Omental fat pad (tissue), 4 donors: Measurements from ENCODE around the gene PLPP1. TPM values are rescaled to one million over a fixed set of nuclear protein-coding genes. Genes with fewer than 3 reads are reported as not detected.
"Not testable (repeated sequence)": the region's sequence is repeated elsewhere in the genome, so short reads cannot be mapped to it uniquely, and the experiment has no call there.

Source experiments
- ATAC-seq: fragments of 150-250 bp; one replicate; pipeline ENCODE4 v1.9.1; 2016; ENCODE audit warnings: mild to moderate bottlenecking, moderate library complexity; ENCODE audit not compliant: low FRiP score
- DNase-seq: peaks from one replicate; pipeline ENCODE4 v3.0.0-alpha.2; 2019; ENCODE audit warnings: low spot score
- CTCF ChIP-seq, 3 donors: fragments of 450-650 bp; IDR thresholded peaks; one replicate each; pipeline ENCODE4 v1.5.1; 2016 to 2017; ENCODE audit warnings: antibody characterized with exemption in 3 of 3, mild to moderate bottlenecking in 3 of 3, moderate library complexity in 2 of 3
- total RNA-seq, 4 donors: library from RNA; depleted of rRNA; stranded (reverse); fragments of >200 nt; gene quantifications; one replicate each; pipeline ENCODE4 v1.1.0, GENCODE V29; 2016

The PLPP1 gene
- total RNA-seq, 4 donors from 2014 or later: 248 to 593 (median 409) TPM

GRCh38 chr5:55509097-55509496 lies 25.7 kb downstream of the PLPP1 start:
- DNase-seq (no peak), ATAC-seq (no peak)
- TF ChIP-seq CTCF (IDR thresholded peaks at IDR 0.05): no peak

GRCh38 chr5:55507574-55507973 lies 27.2 kb downstream of the PLPP1 start:
- TF ChIP-seq CTCF (IDR thresholded peaks at IDR 0.05): no peak
- DNase-seq (no peak), ATAC-seq (no peak)

GRCh38 chr5:55505711-55506110 lies 29.1 kb downstream of the PLPP1 start:
- ATAC-seq: not testable (repeated sequence)

GRCh38 chr5:55503917-55504316 lies 30.8 kb downstream of the PLPP1 start:
- not testable (repeated sequence) for ATAC-seq

More at GRCh38 chr5:55505711-55506110, 29.1 kb downstream of the PLPP1 start:
- DNase-seq: not testable (repeated sequence)

GRCh38 chr5:55502759-55503158 lies 32.0 kb downstream of the PLPP1 start:
- no peak for DNase-seq
- TF ChIP-seq CTCF (IDR thresholded peaks at IDR 0.05): no peak
- ATAC-seq: no peak

More at GRCh38 chr5:55503917-55504316, 30.8 kb downstream of the PLPP1 start:
- DNase-seq: not testable (repeated sequence)

- ATAC-seq (no peak), DNase-seq (no peak)
- no peak for TF ChIP-seq CTCF (IDR thresholded peaks at IDR 0.05)
These were observed 36.3 kb downstream of the PLPP1 start for GRCh38 chr5:55498457-55498856.

- TF ChIP-seq CTCF (IDR thresholded peaks at IDR 0.05): no peak
- no peak for DNase-seq
- ATAC-seq: no peak
These were observed 37.1 kb downstream of the PLPP1 start for GRCh38 chr5:55497712-55498111.

- DNase-seq (no peak), ATAC-seq (no peak)
- TF ChIP-seq CTCF (IDR thresholded peaks at IDR 0.05): no peak
These were observed 39.5 kb downstream of the PLPP1 start for GRCh38 chr5:55495216-55495615.
